H1 (cell line): ENCODE results near the gene AKAP12. TPM values are rescaled to one million over a fixed set of nuclear protein-coding genes. Genes with fewer than 3 reads are reported as not detected.
A peak's percentile ranks its signal among the peaks of the same experiment; 100 is the strongest.

Source experiments
- CTCF ChIA-PET: fragments of 300-600 bp; sonication (Branson Sonifier 250); formaldehyde crosslinking; loops from one replicate; lab custom pipeline; 2021; ENCODE audit not compliant: partially characterized antibody; lab: Charles Lee
- POLR2A ChIA-PET: fragments of 300-600 bp; sonication (Branson Sonifier 250); formaldehyde crosslinking; loops from one replicate; lab custom pipeline; 2021; ENCODE audit warnings: inconsistent platforms; ENCODE audit not compliant: partially characterized antibody; lab: Charles Lee
- DNase-seq, 2 experiments: peaks; one replicate each; pipeline versions ENCODE4 v3.0.0 to v3.0.0-alpha.2; 2010 to 2022; ENCODE audit warnings: low spot score in 2 of 2, low read depth in 1 of 2, mixed read lengths in 1 of 2
- FAIRE-seq: peaks from 2 replicates; lab custom pipeline; 2011; peaks lifted over from hg19 to GRCh38; lab: Jason Lieb, UNC
- H2AFZ ChIP-seq: 2 replicates; pipeline ENCODE4 v1.8.1; 2012; ENCODE audit warnings: low read length, inconsistent platforms
- H2AK5ac ChIP-seq: 2 replicates; pipeline ENCODE4 v1.6.1; 2013; ENCODE audit warnings: low read depth, low read length
- H2BK120ac ChIP-seq: replicated peaks from 2 replicates; pipeline ENCODE3; 2013; ENCODE audit warnings: low read depth, low read length, inconsistent platforms
- H2BK12ac ChIP-seq: 2 replicates; pipeline ENCODE4 v1.6.1; 2013; ENCODE audit warnings: low read depth, low read length
- H2BK15ac ChIP-seq: 2 replicates; pipeline ENCODE4 v1.6.1; 2013; ENCODE audit warnings: low read length
- H2BK20ac ChIP-seq: 2 replicates; pipeline ENCODE4 v1.6.1; 2013; ENCODE audit warnings: low read length
- H2BK5ac ChIP-seq: 2 replicates; pipeline ENCODE4 v1.6.1; 2013; ENCODE audit warnings: low read depth, low read length
- H3K14ac ChIP-seq: 2 replicates; pipeline ENCODE4 v1.6.1; 2013; ENCODE audit warnings: inconsistent platforms; ENCODE audit not compliant: insufficient read length
- H3K18ac ChIP-seq: 2 replicates; pipeline ENCODE4 v1.6.1; 2013; ENCODE audit warnings: low read length; ENCODE audit errors: extremely low read depth
- H3K23ac ChIP-seq: 2 replicates; pipeline ENCODE4 v1.6.1; 2013; ENCODE audit warnings: inconsistent platforms; ENCODE audit not compliant: insufficient read length
- H3K23me2 ChIP-seq: 2 replicates; pipeline ENCODE4 v1.6.1; 2013; ENCODE audit warnings: low read depth, low read length
- H3K27ac ChIP-seq: 2 replicates; pipeline ENCODE4 v1.6.1; 2011; ENCODE audit warnings: low read depth, low read length, inconsistent platforms
- H3K27me3 ChIP-seq, 4 experiments: replicated peaks in 1 of 4; 1 replicate in 1 of 4; 2 replicates in 3 of 4; pipeline versions ENCODE4 v1.6.1 to v1.8.1; 2011 to 2013; ENCODE audit warnings: low read length in 3 of 4, mild to moderate bottlenecking in 3 of 4, inconsistent platforms in 2 of 4, mixed read lengths in 2 of 4, moderate library complexity in 1 of 4; ENCODE audit not compliant: control insufficient read depth in 3 of 4, insufficient read depth in 3 of 4; ENCODE audit errors: extremely low read depth in 1 of 4
- H3K36me3 ChIP-seq, 4 experiments: 2 replicates each; pipeline versions ENCODE4 v1.6.1 to v1.8.1; 2011 to 2013; ENCODE audit warnings: mild to moderate bottlenecking in 4 of 4, low read length in 3 of 4, moderate library complexity in 2 of 4, control low read depth in 1 of 4, inconsistent platforms in 1 of 4; ENCODE audit not compliant: insufficient read depth in 4 of 4, control insufficient read depth in 2 of 4
- H3K4ac ChIP-seq: replicated peaks from 2 replicates; pipeline ENCODE3; 2013; ENCODE audit warnings: low read length, low read depth, mixed read lengths, inconsistent platforms; ENCODE audit not compliant: insufficient read length
- H3K4me1 ChIP-seq, 4 experiments: replicated peaks in 1 of 4; 1 replicate in 1 of 4; 2 replicates in 3 of 4; pipeline versions ENCODE4 v1.6.1 to v1.8.1; 2011 to 2013; ENCODE audit warnings: low read length in 3 of 4, inconsistent platforms in 2 of 4, mixed read lengths in 1 of 4; ENCODE audit not compliant: insufficient read depth in 4 of 4, control insufficient read depth in 3 of 4
- H3K4me2 ChIP-seq, 2 experiments: 2 replicates each; pipeline versions ENCODE4 v1.6.1 to v1.8.1; 2011 to 2013; ENCODE audit warnings: low read depth in 2 of 2, low read length in 2 of 2, control low read depth in 1 of 2, inconsistent platforms in 1 of 2, mild to moderate bottlenecking in 1 of 2; ENCODE audit not compliant: insufficient read depth in 1 of 2
- H3K4me3 ChIP-seq, 4 experiments: fragments of 200-600, 300-600 bp in 1 of 4; sonication (generic), shearing (Covaris generic), sonication (Bioruptor Twin) in 1 of 4; 2 replicates each; pipeline versions ENCODE4 v1.5.1 to v1.8.1; 2011 to 2016; ENCODE audit warnings: low read length in 4 of 4, low read depth in 3 of 4, control low read depth in 2 of 4, inconsistent platforms in 2 of 4, mild to moderate bottlenecking in 2 of 4, mixed read lengths in 1 of 4, moderate library complexity in 1 of 4; ENCODE audit not compliant: insufficient read depth in 2 of 4; ENCODE audit errors: extremely low read depth in 1 of 4
- H3K56ac ChIP-seq: replicated peaks from 2 replicates; pipeline ENCODE3; 2013; ENCODE audit warnings: low read depth, mild to moderate bottlenecking, mixed read lengths, low read length, inconsistent platforms; ENCODE audit not compliant: insufficient read length
- H3K79me1 ChIP-seq: 2 replicates; pipeline ENCODE4 v1.6.1; 2013; ENCODE audit warnings: low read depth, low read length, control low read depth
- H3K79me2 ChIP-seq, 2 experiments: 2 replicates each; pipeline versions ENCODE4 v1.6.1 to v1.8.1; 2012 to 2013; ENCODE audit warnings: low read length in 2 of 2, mild to moderate bottlenecking in 2 of 2, inconsistent platforms in 1 of 2; ENCODE audit not compliant: insufficient read depth in 2 of 2, control insufficient read depth in 1 of 2
- H3K9ac ChIP-seq, 4 experiments: replicated peaks in 1 of 4; 1 replicate in 1 of 4; 2 replicates in 3 of 4; pipeline versions ENCODE4 v1.6.1 to v1.8.1; 2011 to 2013; ENCODE audit warnings: low read depth in 3 of 4, low read length in 3 of 4, control low read depth in 2 of 4, mild to moderate bottlenecking in 2 of 4, moderate library complexity in 2 of 4, inconsistent platforms in 1 of 4; ENCODE audit errors: extremely low read depth in 1 of 4
- H3K9me3 ChIP-seq, 2 experiments: 2 replicates each; pipeline versions ENCODE4 v1.6.1 to v1.8.1; 2012 to 2013; ENCODE audit warnings: mild to moderate bottlenecking in 2 of 2, moderate library complexity in 2 of 2, control low read depth in 1 of 2, inconsistent platforms in 1 of 2, low read depth in 1 of 2, low read length in 1 of 2, mixed read lengths in 1 of 2; ENCODE audit not compliant: insufficient read depth in 2 of 2
- H4K20me1 ChIP-seq, 2 experiments: replicated peaks in 1 of 2; 2 replicates each; pipeline versions ENCODE3 to v1.8.1; 2011 to 2013; ENCODE audit warnings: inconsistent platforms in 2 of 2, low read length in 2 of 2, mild to moderate bottlenecking in 1 of 2; ENCODE audit not compliant: insufficient read depth in 2 of 2, control insufficient read depth in 1 of 2
- H4K5ac ChIP-seq: 2 replicates; pipeline ENCODE4 v1.6.1; 2013; ENCODE audit warnings: low read length, low read depth, mixed read lengths, inconsistent platforms; ENCODE audit not compliant: insufficient read length
- H4K8ac ChIP-seq: 2 replicates; pipeline ENCODE4 v1.8.0; 2013; ENCODE audit warnings: mild to moderate bottlenecking, moderate library complexity, low read length, inconsistent platforms; ENCODE audit not compliant: insufficient read depth; ENCODE audit errors: extremely low read depth
- H4K91ac ChIP-seq: replicated peaks from 2 replicates; pipeline ENCODE3; 2013; ENCODE audit warnings: low read length, mixed read lengths, inconsistent platforms; ENCODE audit not compliant: insufficient read length
- ATF2 ChIP-seq: IDR thresholded peaks from 2 replicates; pipeline ENCODE4 v1.6.1; 2012; ENCODE audit warnings: low read length, inconsistent platforms
- CEBPB ChIP-seq: IDR thresholded peaks from 2 replicates; pipeline ENCODE4 v1.6.1; 2012; ENCODE audit warnings: low read depth, low read length
- HDAC2 ChIP-seq, 2 experiments: fragments of 300-600 bp in 1 of 2; sonication (generic) in 1 of 2; IDR thresholded peaks; 2 replicates each; pipeline ENCODE4 v1.6.1; 2011 to 2012; ENCODE audit warnings: low read depth in 2 of 2, low read length in 2 of 2, mild to moderate bottlenecking in 2 of 2, moderate library complexity in 2 of 2, borderline replicate concordance in 1 of 2, inconsistent platforms in 1 of 2
- MAX ChIP-seq: IDR thresholded peaks from 2 replicates; pipeline ENCODE4 v1.6.1; 2012; ENCODE audit warnings: inconsistent platforms
- SIX5 ChIP-seq: IDR thresholded peaks from 2 replicates; pipeline ENCODE4 v1.6.1; 2011; ENCODE audit warnings: mild to moderate bottlenecking, low read depth, low read length
- SP1 ChIP-seq: IDR thresholded peaks from 2 replicates; pipeline ENCODE4 v1.6.1; 2011; ENCODE audit warnings: low read depth, low read length
- SP2 ChIP-seq: IDR thresholded peaks from 2 replicates; pipeline ENCODE4 v1.6.1; 2012; ENCODE audit warnings: mild to moderate bottlenecking, low read length, inconsistent platforms
- TAF1 ChIP-seq: IDR thresholded peaks from 2 replicates; pipeline ENCODE4 v1.6.1; 2011; ENCODE audit warnings: mild to moderate bottlenecking, low read depth, low read length
- TCF12 ChIP-seq: IDR thresholded peaks from 2 replicates; pipeline ENCODE4 v1.6.1; 2011; ENCODE audit warnings: low read depth, mild to moderate bottlenecking, low read length
- USF2 ChIP-seq: IDR thresholded peaks from 2 replicates; pipeline ENCODE4 v1.6.1; 2011; ENCODE audit warnings: low read length, improper control_type of control experiment
- WGBS, 2 experiments: shearing (Covaris generic) in 1 of 2; methylation state at CpG; one replicate each; pipeline versions ENCODE4 v1.1.6 to v1.1.7; 2013 to 2015; ENCODE audit warnings: low lambda C conversion rate in 2 of 2, mixed read lengths in 2 of 2, inconsistent platforms in 1 of 2, low coverage in 1 of 2, missing lambda C conversion rate in 1 of 2; ENCODE audit not compliant: insufficient replicate concordance in 2 of 2, insufficient coverage in 1 of 2, insufficient read length in 1 of 2; ENCODE audit errors: extremely low coverage in 1 of 2, missing lambda C conversion rate in 1 of 2; 5-methylcytosine and 5-hydroxymethylcytosine counted together
- polyA plus RNA-seq, 7 experiments: library from polyadenylated mRNA; depleted of rRNA in 3 of 7; stranded (reverse) in 5 of 7; unstranded in 2 of 7; fragments of >200 nt in 5 of 7; fragments of 200-250 nt in 2 of 7; gene quantifications; 1 replicate in 5 of 7; 2 replicates in 1 of 7; 4 replicates in 1 of 7; pipeline versions ENCODE4 v1.2.1 to v1.2.3, GENCODE V29; 2011 to 2013; ENCODE audit warnings: missing spikeins in 2 of 7, mixed read lengths in 2 of 7
- total RNA-seq: library from RNA; stranded (reverse); fragmentation: NEBNext Ultra II Directional; extraction: Animal tissue kit (Norgen Biotek cat#: 25700); gene quantifications from 2 replicates; pipeline ENCODE4 v1.2.1, GENCODE V29; 2021

Gene AKAP12
- total and polyA plus RNA-seq, 2 of the 8 experiments (the other 6 are each of a cell fraction or from before 2014, with no cell fraction given), result 14.6 to 79.2 TPM

- POLR2A ChIA-PET, result interaction anchor here (0.8 to 2.3 kb wide), 4 partner anchors 13 to 72 kb away, joined by 3 to 7 read pairs (median 3); no protein-coding TSS in a partner anchor
- no peak for TF ChIP-seq SP2
- TF ChIP-seq USF2, result peak; percentile 81
- peak; percentile 97 for TF ChIP-seq TCF12
- 0 out of 2 replicates have a peak, but pooled peaks have one; percentile 44 for TF ChIP-seq SP1
- no peak for TF ChIP-seq HDAC2 (IDR thresholded peaks at IDR 0.05; ENCODE audit: borderline replicate concordance in 1 of 2, low read depth in 2 of 2, low read length in 2 of 2)
- TF ChIP-seq SIX5, result 0 out of 2 replicates have a peak, but pooled peaks have one; percentile 12
- TF ChIP-seq TAF1, result no peak
- peak; percentile 51; the same call in 1 of the 2 replicates for TF ChIP-seq MAX
- TF ChIP-seq CEBPB, result peak; percentile 92
- 0 out of 2 replicates have a peak, but pooled peaks have one; percentile 44 for TF ChIP-seq ATF2
Observed at GRCh38 chr6:151313066-151313491, 73.3 kb downstream of the AKAP12 start.

More at GRCh38 chr6:151313066-151313491, 73.3 kb downstream of the AKAP12 start:
- H3K4me3 ChIP-seq, result peak overlapping the region in 1 of 4 experiments; percentile 1; a peak in 1 of 8 replicates
- no peaks in the 10 kb centered on the region for H3K27me3 ChIP-seq
- H2BK120ac ChIP-seq, result no peak overlapping the region
- no peak overlapping the region for H3K4me2 ChIP-seq
- H3K36me3 ChIP-seq, result peaks cover 0 to 2% (median 0%) of the 10 kb centered on the region in 4 experiments; a peak in 1 of 8 replicates
- 0 out of 7 replicates have a peak overlapping the region, but pooled peaks of 1 of the 4 experiments have one; percentile 9 for H3K9ac ChIP-seq
- no peak overlapping the region for H4K5ac ChIP-seq
- no peaks in the 10 kb centered on the region for H3K23me2 ChIP-seq
- no peak overlapping the region for H2AK5ac ChIP-seq
- WGBS, 2 experiments, result 55% methylated on average over 5 of the region's 5 CpGs; no CpG with 5 or more reads in 1 of the 2 experiments
- no peak overlapping the region for H3K56ac ChIP-seq
- no peaks in the 10 kb centered on the region for H3K9me3 ChIP-seq
- FAIRE-seq (peak; percentile 95), DNase-seq (peak in 1 of 2 experiments; percentile 59)
- H3K79me1 ChIP-seq, result no peaks in the 10 kb centered on the region
- H2AFZ ChIP-seq, result no peak overlapping the region
- no peak overlapping the region for H3K23ac ChIP-seq
- CTCF ChIA-PET, result interaction anchor here (0.6 to 3.4 kb wide), 4 partner anchors 11 to 520 kb away, joined by 3 to 12 read pairs (median 4); no protein-coding TSS in a partner anchor
- no peak overlapping the region for H2BK15ac ChIP-seq
- H3K4ac ChIP-seq, result no peak overlapping the region
- peak overlapping the region; percentile 50 for H3K27ac ChIP-seq
- H4K8ac ChIP-seq, result no peak overlapping the region
- H3K79me2 ChIP-seq, result peaks cover 0 to 8% of the 10 kb centered on the region in 2 experiments; a peak in 1 of 4 replicates
- no peak overlapping the region for H4K91ac ChIP-seq
- no peak overlapping the region; the same call in 1 of the 2 replicates for H2BK12ac ChIP-seq
- H2BK5ac ChIP-seq, result no peak overlapping the region
- no peak overlapping the region for H3K18ac ChIP-seq
- no peak overlapping the region for H3K14ac ChIP-seq
- H2BK20ac ChIP-seq, result no peak overlapping the region
- peaks cover 0 to 7% (median 0%) of the 10 kb centered on the region in 4 experiments; a peak in 3 of 7 replicates for H3K4me1 ChIP-seq
- H4K20me1 ChIP-seq, result no peaks in the 10 kb centered on the region
